Mesenchymal stem cell (in vitro differentiated cells and primary cell): ENCODE results near the gene GAGE10.
"Not testable (repeated sequence)": the region's sequence is repeated elsewhere in the genome, so short reads cannot be mapped to it uniquely, and the experiment has no call there.

ENCODE experiments used
- DNase-seq: peaks from one replicate; pipeline ENCODE4 v3.0.0-alpha.2; 2013
- H2AFZ ChIP-seq: one replicate; pipeline ENCODE4 v1.6.1; 2013; ENCODE audit warnings: low read depth, mild to moderate bottlenecking, control low read depth, inconsistent platforms, low read length, moderate library complexity
- H2AK5ac ChIP-seq: 2 replicates; pipeline ENCODE4 v1.6.1; 2013; ENCODE audit warnings: low read length, moderate library complexity, mild to moderate bottlenecking, inconsistent platforms; ENCODE audit not compliant: severe bottlenecking
- H2BK120ac ChIP-seq: one replicate; pipeline ENCODE4 v1.6.1; 2013; ENCODE audit warnings: low read depth, mild to moderate bottlenecking, inconsistent platforms, low read length, moderate library complexity
- H2BK12ac ChIP-seq, 2 experiments: one replicate each; pipeline ENCODE4 v1.6.1; 2013; ENCODE audit warnings: inconsistent platforms in 2 of 2, low read length in 2 of 2, mild to moderate bottlenecking in 2 of 2, moderate library complexity in 2 of 2, control low read depth in 1 of 2
- H2BK15ac ChIP-seq: one replicate; pipeline ENCODE4 v1.6.1; 2013; ENCODE audit warnings: mild to moderate bottlenecking, low read depth, inconsistent platforms; ENCODE audit not compliant: poor library complexity, severe bottlenecking
- H2BK5ac ChIP-seq: 2 replicates; pipeline ENCODE4 v1.6.1; 2013; ENCODE audit warnings: low read depth, mild to moderate bottlenecking, low read length, control low read depth, inconsistent platforms; ENCODE audit not compliant: poor library complexity, severe bottlenecking
- H3K14ac ChIP-seq, 2 experiments: one replicate each; pipeline ENCODE4 v1.6.1; 2013; ENCODE audit warnings: inconsistent platforms in 2 of 2, low read length in 2 of 2, control low read depth in 1 of 2, mild to moderate bottlenecking in 1 of 2, moderate library complexity in 1 of 2
- H3K18ac ChIP-seq, 2 experiments: one replicate each; pipeline ENCODE4 v1.6.1; 2013; ENCODE audit warnings: inconsistent platforms in 2 of 2, low read length in 2 of 2, control low read depth in 1 of 2, low read depth in 1 of 2, mild to moderate bottlenecking in 1 of 2
- H3K23ac ChIP-seq, 2 experiments: one replicate each; pipeline ENCODE4 v1.6.1; 2013; ENCODE audit warnings: inconsistent platforms in 2 of 2, low read length in 2 of 2, mild to moderate bottlenecking in 2 of 2, moderate library complexity in 2 of 2, control low read depth in 1 of 2
- H3K27ac ChIP-seq: 2 replicates; pipeline ENCODE4 v1.5.1; 2013; ENCODE audit warnings: mild to moderate bottlenecking, moderate library complexity, low read length, control low read depth, inconsistent platforms; ENCODE audit not compliant: poor library complexity, severe bottlenecking
- H3K27me3 ChIP-seq, 2 experiments: 2 replicates each; pipeline versions ENCODE4 v1.6.1 to v1.7.0; 2013; ENCODE audit warnings: low read length in 2 of 2, mild to moderate bottlenecking in 2 of 2, moderate library complexity in 2 of 2, control low read depth in 1 of 2, inconsistent platforms in 1 of 2; ENCODE audit not compliant: control insufficient read depth in 1 of 2, insufficient read depth in 1 of 2
- H3K36me3 ChIP-seq, 2 experiments: 2 replicates each; pipeline versions ENCODE4 v1.6.1 to v1.7.0; 2013; ENCODE audit warnings: low read length in 2 of 2, control low read depth in 1 of 2, inconsistent platforms in 1 of 2, low read depth in 1 of 2, mild to moderate bottlenecking in 1 of 2; ENCODE audit not compliant: insufficient read depth in 2 of 2, control insufficient read depth in 1 of 2
- H3K4ac ChIP-seq, 2 experiments: one replicate each; pipeline ENCODE4 v1.6.1; 2013; ENCODE audit warnings: inconsistent platforms in 2 of 2, low read length in 2 of 2, mild to moderate bottlenecking in 2 of 2, moderate library complexity in 2 of 2, control low read depth in 1 of 2, low read depth in 1 of 2
- H3K4me1 ChIP-seq: 2 replicates; pipeline ENCODE4 v1.6.1; 2013; ENCODE audit warnings: low read depth, low read length, control low read depth; ENCODE audit not compliant: control insufficient read depth, insufficient read depth
- H3K4me2 ChIP-seq: 2 replicates; pipeline ENCODE4 v1.6.1; 2013; ENCODE audit warnings: low read length, mild to moderate bottlenecking, inconsistent platforms; ENCODE audit not compliant: poor library complexity, severe bottlenecking
- H3K4me3 ChIP-seq, 2 experiments: 2 replicates each; pipeline versions ENCODE4 v1.5.1 to v1.7.0; 2013; ENCODE audit warnings: low read length in 2 of 2, mild to moderate bottlenecking in 2 of 2, control low read depth in 1 of 2, low read depth in 1 of 2; ENCODE audit not compliant: insufficient read depth in 1 of 2
- H3K79me1 ChIP-seq: replicated peaks from 2 replicates; pipeline ENCODE4 v1.6.1; 2013; ENCODE audit warnings: mild to moderate bottlenecking, control low read depth, low read length, inconsistent platforms; ENCODE audit not compliant: poor library complexity, severe bottlenecking
- H3K9ac ChIP-seq: 2 replicates; pipeline ENCODE4 v1.7.0; 2013; ENCODE audit warnings: mild to moderate bottlenecking, low read length, moderate library complexity
- H3K9me3 ChIP-seq: 2 replicates; pipeline ENCODE4 v1.7.0; 2013; ENCODE audit warnings: mild to moderate bottlenecking, low read length; ENCODE audit not compliant: control insufficient read depth
- H4K8ac ChIP-seq: one replicate; pipeline ENCODE4 v1.6.1; 2013; ENCODE audit warnings: inconsistent platforms, mild to moderate bottlenecking, low read length, moderate library complexity
- H4K91ac ChIP-seq: one replicate; pipeline ENCODE4 v1.6.1; 2013; ENCODE audit warnings: mild to moderate bottlenecking, low read length, inconsistent platforms
- WGBS: methylation state at CpG from one replicate; pipeline ENCODE4 v1.1.7; 2013; ENCODE audit warnings: mixed read lengths; 5-methylcytosine and 5-hydroxymethylcytosine counted together

The GAGE10 gene

GRCh38 chrX:49323735-49324134 lies 20.3 kb downstream of the GAGE10 start:
- not testable (repeated sequence) for H2AFZ ChIP-seq, DNase-seq
- WGBS = no CpG with 5 or more reads among the region's 7 CpGs

GRCh38 chrX:49330421-49330820 lies 27.0 kb downstream of the GAGE10 start:
- not testable (repeated sequence) for H3K23ac ChIP-seq, H4K8ac ChIP-seq, H2AFZ ChIP-seq, H3K9me3 ChIP-seq, H2BK120ac ChIP-seq, H3K4me1 ChIP-seq, H2AK5ac ChIP-seq, H2BK5ac ChIP-seq, H3K9ac ChIP-seq, H3K4ac ChIP-seq, H3K79me1 ChIP-seq, H2BK12ac ChIP-seq, H3K36me3 ChIP-seq, H3K14ac ChIP-seq, H3K18ac ChIP-seq, H3K27ac ChIP-seq, H2BK15ac ChIP-seq, H3K27me3 ChIP-seq, H3K4me3 ChIP-seq, H4K91ac ChIP-seq, DNase-seq, H3K4me2 ChIP-seq
- no CpG with 5 or more reads among the region's 11 CpGs for WGBS

More at GRCh38 chrX:49323735-49324134, 20.3 kb downstream of the GAGE10 start:
- not testable (repeated sequence) for H3K18ac ChIP-seq, H3K23ac ChIP-seq, H3K4me2 ChIP-seq, H3K4me3 ChIP-seq, H3K27ac ChIP-seq, H4K91ac ChIP-seq, H2BK5ac ChIP-seq, H2AK5ac ChIP-seq, H3K9me3 ChIP-seq, H2BK15ac ChIP-seq, H3K4me1 ChIP-seq, H3K27me3 ChIP-seq, H3K36me3 ChIP-seq, H2BK12ac ChIP-seq, H4K8ac ChIP-seq, H3K4ac ChIP-seq, H3K9ac ChIP-seq, H2BK120ac ChIP-seq, H3K14ac ChIP-seq, H3K79me1 ChIP-seq

- not testable (repeated sequence) for H3K4me3 ChIP-seq, DNase-seq, H3K27me3 ChIP-seq, H3K14ac ChIP-seq, H3K4me1 ChIP-seq, H3K36me3 ChIP-seq, H3K4ac ChIP-seq, H2BK120ac ChIP-seq, H3K79me1 ChIP-seq, H3K9me3 ChIP-seq, H3K4me2 ChIP-seq, H2BK5ac ChIP-seq, H3K27ac ChIP-seq, H3K18ac ChIP-seq, H2BK12ac ChIP-seq, H2BK15ac ChIP-seq, H2AK5ac ChIP-seq, H4K8ac ChIP-seq, H4K91ac ChIP-seq, H2AFZ ChIP-seq, H3K9ac ChIP-seq, H3K23ac ChIP-seq
- no CpG with 5 or more reads among the region's 16 CpGs for WGBS
Observed at GRCh38 chrX:49331282-49331681, 27.8 kb downstream of the GAGE10 start, which contains the start of gene GAGE13. Gene GAGE13, plus strand, starts transcription at chrX:49331582. Its CDS starts 1,156 bp downstream, at chrX:49332738.

GRCh38 chrX:49331841-49332240 lies 28.4 kb downstream of the GAGE10 start:
- not testable (repeated sequence) for H3K4me1 ChIP-seq, H4K8ac ChIP-seq, H3K14ac ChIP-seq, H3K27me3 ChIP-seq, H3K4ac ChIP-seq, H3K27ac ChIP-seq, H4K91ac ChIP-seq, H2AFZ ChIP-seq, H2AK5ac ChIP-seq, H3K4me2 ChIP-seq, H3K9me3 ChIP-seq, H2BK5ac ChIP-seq, H2BK12ac ChIP-seq, H3K79me1 ChIP-seq, H2BK15ac ChIP-seq, H3K9ac ChIP-seq, H3K4me3 ChIP-seq, H3K36me3 ChIP-seq, H2BK120ac ChIP-seq, H3K23ac ChIP-seq, H3K18ac ChIP-seq, DNase-seq
- no CpG with 5 or more reads among the region's 26 CpGs for WGBS
